IgD-negative memory B cell (primary cell): ENCODE data around the gene TRPM1. TPM values are rescaled to one million over a fixed set of nuclear protein-coding genes. Genes with fewer than 3 reads are reported as not detected.

Experiments used
- H3K27ac Mint-ChIP-seq, 3 donors: one replicate each; pipeline ENCODE4 v1.8.0; 2020 to 2022; ENCODE audit warnings: mild to moderate bottlenecking in 3 of 3, mixed read lengths in 3 of 3, moderate library complexity in 1 of 3
- H3K27me3 Mint-ChIP-seq: one replicate; pipeline ENCODE4 v1.8.0; 2021; ENCODE audit warnings: mixed read lengths
- H3K36me3 Mint-ChIP-seq: one replicate; pipeline ENCODE4 v1.8.0; 2020; ENCODE audit warnings: mild to moderate bottlenecking, mixed read lengths
- H3K4me1 Mint-ChIP-seq, 3 donors: one replicate each; pipeline ENCODE4 v1.8.0; 2020 to 2022; ENCODE audit warnings: mixed read lengths in 3 of 3, mild to moderate bottlenecking in 1 of 3
- H3K4me3 Mint-ChIP-seq, 4 donors: one replicate each; pipeline ENCODE4 v1.8.0; 2020 to 2022; ENCODE audit warnings: mild to moderate bottlenecking in 4 of 4, mixed read lengths in 4 of 4, moderate library complexity in 3 of 4
- H3K9me3 Mint-ChIP-seq, 3 donors: one replicate each; pipeline ENCODE4 v1.8.0; 2020 to 2021; ENCODE audit warnings: mixed read lengths in 3 of 3, mild to moderate bottlenecking in 1 of 3
- polyA plus RNA-seq: library from polyadenylated mRNA; unstranded; fragments of 300-500 nt; fragmentation: Illumina TruSeq; gene quantifications from one replicate; pipeline ENCODE4 v1.2.3, GENCODE V29; 2021

Gene TRPM1
- polyA plus RNA-seq, 1 donor from 2014 or later: not detected

DNA sequence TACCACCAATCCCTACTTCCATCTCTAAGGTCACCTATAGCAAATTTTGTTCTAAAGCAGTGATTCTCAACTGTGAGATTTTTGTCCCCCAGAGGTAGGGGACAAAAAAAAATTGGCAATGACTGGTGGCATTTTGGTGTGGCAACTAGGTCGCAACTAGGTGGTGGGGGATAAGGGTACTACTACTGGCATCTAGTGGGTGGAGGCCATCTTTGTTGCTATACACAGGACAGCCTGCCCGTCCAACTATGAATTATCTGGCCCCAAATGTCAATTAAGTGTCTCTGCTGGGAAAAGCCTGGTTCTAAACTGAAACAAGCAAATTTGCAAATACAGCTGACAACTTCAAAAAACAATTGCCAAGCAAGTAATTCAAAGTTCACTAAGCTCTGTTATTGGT is 111.5 kb downstream of the TRPM1 start:
- H3K4me3 Mint-ChIP-seq: peak overlapping the region; percentile 96 to 98 (median 96)
- H3K36me3 Mint-ChIP-seq: no peaks in the 10 kb centered on the region
- H3K27ac Mint-ChIP-seq: peak overlapping the region; percentile 59 to 97 (median 93)
- no peaks in the 10 kb centered on the region for H3K27me3 Mint-ChIP-seq
- H3K9me3 Mint-ChIP-seq: no peaks in the 10 kb centered on the region
- H3K4me1 Mint-ChIP-seq: peaks cover 25 to 37% (median 34%) of the 10 kb centered on the region in 3 donors

DNA sequence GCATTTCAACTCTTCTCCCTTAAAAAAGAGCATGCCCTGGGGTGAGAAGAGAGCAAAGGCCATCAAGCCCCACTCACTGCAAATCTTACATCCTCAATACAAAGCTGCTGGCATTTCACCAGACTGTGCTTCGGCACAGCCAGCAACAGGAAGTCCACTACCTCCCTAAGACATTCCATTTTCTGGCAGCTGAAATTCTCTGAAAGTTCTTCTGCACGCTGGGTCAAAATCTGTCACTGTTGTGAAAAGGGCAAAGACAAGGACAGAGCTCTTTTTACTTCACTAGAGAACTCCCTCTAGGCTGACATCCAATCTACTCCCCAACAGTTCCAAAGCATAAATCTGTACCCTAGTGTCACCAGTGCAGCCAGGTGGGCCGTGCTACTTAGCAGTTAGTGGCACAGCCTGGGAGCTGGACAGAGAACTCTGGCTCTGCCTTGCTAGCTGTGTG is 116.4 kb downstream of the TRPM1 start:
- Mint-ChIP-seq H3K36me3 (peaks cover 11% of the 10 kb centered on the region), H3K27ac (peak overlapping the region in 2 of 3 donors; percentile 6 to 28), H3K4me3 (peak overlapping the region; percentile 41 to 90 (median 74)), H3K27me3 (no peaks in the 10 kb centered on the region), H3K9me3 (no peaks in the 10 kb centered on the region), H3K4me1 (peaks cover 53 to 70% (median 58%) of the 10 kb centered on the region in 3 donors)

DNA sequence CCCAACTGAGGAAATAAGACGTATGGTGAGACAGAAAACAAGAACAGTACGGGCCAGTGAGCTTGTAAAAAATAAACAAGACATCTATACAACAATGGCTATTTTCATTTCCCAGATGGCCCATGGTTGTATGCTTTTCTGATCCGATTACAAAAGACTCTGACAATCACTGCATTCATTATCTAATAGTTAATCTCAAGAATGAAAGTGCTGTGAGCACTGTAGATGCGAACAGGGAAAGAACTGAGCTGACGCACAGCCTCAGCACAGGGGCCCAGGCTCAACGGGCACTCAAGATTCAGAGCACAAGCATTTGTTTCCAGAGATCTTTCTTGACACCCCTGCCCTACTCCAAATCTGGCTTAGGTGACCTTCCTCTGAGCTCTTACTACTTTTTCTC is 117.0 kb downstream of the TRPM1 start:
- H3K4me1 Mint-ChIP-seq: peaks cover 54 to 72% (median 59%) of the 10 kb centered on the region in 3 donors
- peak overlapping the region in 2 of 3 donors; percentile 6 to 28 for H3K27ac Mint-ChIP-seq
- H3K36me3 Mint-ChIP-seq: peaks cover 14% of the 10 kb centered on the region
- peak overlapping the region; percentile 41 to 90 (median 74) for H3K4me3 Mint-ChIP-seq
- no peaks in the 10 kb centered on the region for H3K9me3 Mint-ChIP-seq
- no peaks in the 10 kb centered on the region for H3K27me3 Mint-ChIP-seq

DNA sequence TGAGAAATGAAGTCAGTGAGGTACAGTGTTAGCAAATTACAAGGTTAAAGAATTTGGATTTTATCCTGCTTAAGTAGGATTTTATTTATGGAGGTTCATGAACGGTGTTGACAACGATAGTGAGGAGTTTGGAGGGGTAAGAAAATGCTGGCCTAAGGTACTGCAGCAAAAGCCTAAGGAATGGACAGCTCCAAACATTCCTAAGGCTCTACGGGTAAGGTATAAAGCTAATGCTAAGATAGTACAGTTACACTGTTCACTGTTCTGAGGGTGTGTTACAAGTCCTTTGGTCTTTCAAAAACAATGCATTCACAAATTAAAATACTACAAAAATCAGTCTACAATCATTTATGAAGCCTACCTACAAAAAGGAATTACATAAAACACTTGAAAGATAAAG is 117.4 kb downstream of the TRPM1 start:
- peaks cover 18% of the 10 kb centered on the region for H3K36me3 Mint-ChIP-seq
- H3K9me3 Mint-ChIP-seq: no peaks in the 10 kb centered on the region
- H3K27me3 Mint-ChIP-seq: no peaks in the 10 kb centered on the region
- H3K4me1 Mint-ChIP-seq: peaks cover 58 to 75% (median 63%) of the 10 kb centered on the region in 3 donors
- peak overlapping the region; percentile 41 to 90 (median 74) for H3K4me3 Mint-ChIP-seq
- H3K27ac Mint-ChIP-seq: peak overlapping the region; percentile 0 to 85 (median 28)

DNA sequence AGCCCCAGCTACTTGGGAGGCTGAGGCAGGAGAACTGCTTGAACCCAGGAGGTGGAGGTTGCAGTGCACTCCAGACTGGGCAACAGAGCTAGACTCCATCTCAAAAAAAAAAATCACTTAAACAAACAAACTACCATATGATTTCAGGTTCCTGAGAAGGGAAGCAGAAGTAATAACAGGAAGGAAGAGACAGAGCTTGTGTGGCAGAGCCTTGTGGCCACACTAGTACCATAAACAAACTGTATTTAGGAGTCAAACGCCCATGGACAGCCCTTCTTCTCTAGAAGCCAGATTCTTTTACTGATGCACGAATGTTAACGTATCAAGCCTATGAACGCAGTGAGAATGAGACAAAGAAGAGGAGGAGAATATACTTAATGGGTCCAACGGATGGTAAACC is 122.1 kb downstream of the TRPM1 start:
- H3K27me3 Mint-ChIP-seq: no peaks in the 10 kb centered on the region
- peaks cover 18% of the 10 kb centered on the region for H3K36me3 Mint-ChIP-seq
- peaks cover 48 to 67% (median 66%) of the 10 kb centered on the region in 3 donors for H3K4me1 Mint-ChIP-seq
- H3K4me3 Mint-ChIP-seq: peak overlapping the region; percentile 57 to 90 (median 72)
- no peaks in the 10 kb centered on the region for H3K9me3 Mint-ChIP-seq
- H3K27ac Mint-ChIP-seq: peak overlapping the region in 2 of 3 donors; percentile 52 to 63

DNA sequence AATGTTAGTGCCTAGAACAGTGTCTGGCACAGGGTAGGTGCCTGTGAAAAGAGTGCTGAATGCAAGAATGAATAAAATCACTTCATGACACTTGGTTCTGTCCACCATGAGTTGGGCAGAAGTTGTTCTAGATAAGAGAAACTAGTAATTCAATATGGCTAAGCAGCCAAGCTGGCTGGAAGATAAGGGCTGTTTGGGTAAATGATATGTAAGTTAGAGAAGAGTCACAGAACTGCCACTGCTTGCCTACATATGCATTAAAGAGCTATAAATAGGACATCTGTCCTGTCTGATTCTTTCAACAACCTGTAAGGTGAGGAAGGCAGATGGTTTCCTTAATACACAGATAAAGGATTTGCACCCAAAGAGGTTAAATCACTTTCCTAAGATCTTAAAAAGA is 123.2 kb downstream of the TRPM1 start:
- Mint-ChIP-seq H3K4me3 (no peak overlapping the region), H3K27ac (no peak overlapping the region), H3K27me3 (no peaks in the 10 kb centered on the region), H3K9me3 (no peaks in the 10 kb centered on the region), H3K36me3 (peaks cover 18% of the 10 kb centered on the region), H3K4me1 (peaks cover 41 to 57% (median 56%) of the 10 kb centered on the region in 3 donors)

DNA sequence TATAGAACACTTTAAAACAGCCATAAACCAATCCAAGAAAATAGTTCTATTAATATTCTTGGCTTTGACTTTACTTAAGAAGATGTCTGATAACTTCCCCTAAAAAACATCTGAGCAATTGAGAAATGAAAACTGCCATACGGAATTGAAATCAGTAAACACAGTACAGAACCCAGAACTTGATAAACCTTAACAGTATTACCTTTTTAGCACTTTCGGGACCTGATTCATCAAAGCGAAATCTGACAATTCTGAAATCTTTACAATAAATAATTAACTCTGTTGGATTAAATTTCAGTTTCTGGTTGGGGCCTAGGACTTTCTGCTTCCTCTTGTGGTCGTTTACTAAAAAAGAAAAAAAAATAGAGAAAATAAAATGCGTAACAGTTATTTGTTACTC is 127.4 kb downstream of the TRPM1 start:
- Mint-ChIP-seq H3K36me3 (peaks cover 10% of the 10 kb centered on the region), H3K9me3 (no peaks in the 10 kb centered on the region), H3K4me1 (peaks cover 24 to 45% (median 43%) of the 10 kb centered on the region in 3 donors), H3K4me3 (no peak overlapping the region), H3K27me3 (no peaks in the 10 kb centered on the region), H3K27ac (no peak overlapping the region)

DNA sequence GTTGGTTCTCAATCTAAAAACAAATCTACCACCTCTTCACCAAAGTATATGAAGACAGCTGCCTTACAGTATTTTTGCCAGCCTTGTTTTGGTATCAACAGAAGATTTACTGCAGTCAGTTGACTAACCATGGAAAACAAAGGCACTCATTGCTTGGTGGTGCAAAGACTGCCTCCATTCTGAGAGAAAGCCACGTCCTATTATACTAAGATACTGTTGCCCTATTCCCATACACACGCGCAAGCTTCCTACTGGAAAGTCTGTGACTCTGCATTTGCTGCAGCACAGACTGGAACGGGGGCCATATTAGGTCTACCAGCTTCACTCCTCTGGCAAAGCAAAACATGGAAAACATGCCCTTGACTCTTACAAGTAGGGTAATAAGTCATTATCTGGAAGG is 128.1 kb downstream of the TRPM1 start:
- Mint-ChIP-seq H3K27ac (peak overlapping the region in 1 of 3 donors; percentile 40), H3K9me3 (no peaks in the 10 kb centered on the region), H3K4me3 (no peak overlapping the region), H3K4me1 (peaks cover 23 to 42% (median 40%) of the 10 kb centered on the region in 3 donors), H3K36me3 (peaks cover 10% of the 10 kb centered on the region), H3K27me3 (no peaks in the 10 kb centered on the region)

DNA sequence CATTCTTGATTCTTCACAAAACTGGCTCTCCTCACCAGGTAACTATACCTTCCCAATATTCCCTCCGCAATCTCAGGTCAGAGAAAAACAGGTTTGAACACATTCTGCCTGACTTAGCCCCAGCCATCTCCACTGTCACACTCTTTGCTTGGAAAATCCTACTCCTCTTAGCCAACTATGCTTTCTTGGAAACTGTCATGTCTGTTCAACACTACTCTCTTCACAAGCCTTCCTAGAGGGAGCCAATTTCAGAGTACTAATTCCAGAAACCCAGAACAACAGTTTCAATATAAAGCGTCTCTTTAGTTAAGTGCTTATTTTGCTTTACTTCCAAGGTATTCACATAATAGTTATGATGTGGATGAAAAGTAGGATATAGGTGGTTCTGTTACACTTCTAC is 131.8 kb downstream of the TRPM1 start:
- H3K9me3 Mint-ChIP-seq: no peaks in the 10 kb centered on the region
- peaks cover 12 to 30% (median 29%) of the 10 kb centered on the region in 3 donors for H3K4me1 Mint-ChIP-seq
- no peak overlapping the region for H3K27ac Mint-ChIP-seq
- peaks cover 10% of the 10 kb centered on the region for H3K36me3 Mint-ChIP-seq
- H3K27me3 Mint-ChIP-seq: no peaks in the 10 kb centered on the region
- H3K4me3 Mint-ChIP-seq: peak overlapping the region in 1 of 4 donors; percentile 55

DNA sequence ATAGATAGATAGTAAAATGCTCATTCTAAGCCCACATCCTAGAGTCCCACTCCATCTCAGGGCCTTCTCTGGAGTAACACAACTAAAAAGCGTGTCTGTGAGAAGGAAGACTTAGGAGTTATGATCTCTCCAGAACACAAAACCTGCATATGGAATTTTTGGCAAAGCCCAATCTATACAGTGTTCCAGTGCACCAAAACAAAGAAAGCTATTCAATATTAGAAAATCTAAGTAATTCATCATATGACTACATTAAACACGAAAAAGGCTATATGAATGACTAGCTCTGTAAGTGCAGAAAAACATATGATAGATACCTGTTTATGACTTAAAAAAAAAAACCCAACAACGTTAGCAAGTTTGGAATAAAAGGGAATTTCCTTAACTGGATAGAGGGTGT is 137.8 kb downstream of the TRPM1 start:
- Mint-ChIP-seq H3K27me3 (no peaks in the 10 kb centered on the region), H3K27ac (no peak overlapping the region), H3K4me3 (no peak overlapping the region), H3K9me3 (no peaks in the 10 kb centered on the region), H3K36me3 (peaks cover 6% of the 10 kb centered on the region), H3K4me1 (peaks cover 8 to 22% (median 21%) of the 10 kb centered on the region in 3 donors)

DNA sequence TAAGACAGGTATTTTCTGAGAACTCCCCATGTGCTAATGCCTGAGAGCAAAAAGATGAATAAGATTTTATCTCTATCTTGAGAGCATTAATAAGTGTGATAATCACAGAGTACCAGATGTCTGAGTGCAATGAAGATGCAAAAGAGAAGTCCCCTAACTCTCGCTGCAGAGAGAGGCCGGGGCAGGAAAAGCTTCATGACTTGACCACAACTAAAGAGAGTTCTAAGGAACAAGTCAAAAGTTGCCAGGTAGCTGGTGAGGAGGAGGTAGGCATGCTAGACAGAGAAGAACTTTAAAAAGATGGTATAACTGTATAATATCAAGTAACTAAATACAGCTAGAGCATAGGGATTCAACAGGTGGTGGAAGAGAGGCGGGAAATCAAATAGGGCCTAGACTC is 138.9 kb downstream of the TRPM1 start:
- Mint-ChIP-seq H3K27ac (peak overlapping the region in 1 of 3 donors; percentile 64), H3K27me3 (no peaks in the 10 kb centered on the region), H3K36me3 (peaks cover 9% of the 10 kb centered on the region), H3K4me3 (no peak overlapping the region), H3K9me3 (no peaks in the 10 kb centered on the region), H3K4me1 (peaks cover 8 to 19% (median 19%) of the 10 kb centered on the region in 3 donors)

DNA sequence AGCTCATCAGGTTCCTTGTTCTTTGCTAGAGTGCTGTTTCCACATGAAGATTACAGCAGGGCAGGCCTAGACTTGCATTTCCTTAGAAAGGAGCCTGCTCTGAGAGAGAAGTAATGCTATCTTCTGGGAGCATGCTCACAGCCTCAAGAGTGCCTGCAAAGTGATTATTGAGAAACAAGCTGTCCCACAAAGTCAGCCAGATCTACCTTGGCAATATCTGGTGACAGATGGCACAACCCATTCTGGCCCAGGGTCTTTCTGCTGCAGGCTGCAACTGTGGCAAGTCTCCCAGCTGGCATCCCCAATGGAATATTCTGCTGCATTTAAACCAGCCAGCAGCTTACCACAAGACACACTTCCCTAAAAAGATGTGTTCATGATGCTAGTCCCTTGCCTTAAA is 139.4 kb downstream of the TRPM1 start:
- Mint-ChIP-seq H3K9me3 (no peaks in the 10 kb centered on the region), H3K27ac (no peak overlapping the region), H3K27me3 (no peaks in the 10 kb centered on the region), H3K4me3 (no peak overlapping the region), H3K36me3 (peaks cover 10% of the 10 kb centered on the region), H3K4me1 (peaks cover 8 to 19% (median 19%) of the 10 kb centered on the region in 3 donors)

DNA sequence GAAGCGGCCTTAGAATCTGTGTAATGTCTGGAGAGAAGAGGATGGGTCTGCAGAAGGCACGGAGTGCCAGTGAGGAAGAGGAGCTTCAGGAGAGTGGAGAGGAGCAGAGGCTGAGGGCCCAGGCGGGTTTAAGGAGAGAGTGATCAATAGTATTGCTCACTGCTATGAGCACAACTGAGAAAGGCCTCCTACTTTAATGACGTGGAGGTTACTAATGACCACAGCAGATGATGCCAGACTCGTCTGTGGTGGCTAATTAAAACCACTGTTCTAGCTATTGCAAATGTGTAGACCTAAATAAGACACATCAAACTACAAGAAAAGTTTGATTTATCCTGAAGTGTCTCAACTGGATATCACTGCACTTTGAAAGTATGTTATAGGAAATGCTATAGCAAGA is 143.3 kb downstream of the TRPM1 start:
- H3K27ac Mint-ChIP-seq: no peak overlapping the region
- H3K4me3 Mint-ChIP-seq: no peak overlapping the region
- H3K4me1 Mint-ChIP-seq: peaks cover 5 to 7% (median 5%) of the 10 kb centered on the region in 3 donors
- peaks cover 14% of the 10 kb centered on the region for H3K36me3 Mint-ChIP-seq
- H3K27me3 Mint-ChIP-seq: no peaks in the 10 kb centered on the region
- H3K9me3 Mint-ChIP-seq: no peaks in the 10 kb centered on the region

DNA sequence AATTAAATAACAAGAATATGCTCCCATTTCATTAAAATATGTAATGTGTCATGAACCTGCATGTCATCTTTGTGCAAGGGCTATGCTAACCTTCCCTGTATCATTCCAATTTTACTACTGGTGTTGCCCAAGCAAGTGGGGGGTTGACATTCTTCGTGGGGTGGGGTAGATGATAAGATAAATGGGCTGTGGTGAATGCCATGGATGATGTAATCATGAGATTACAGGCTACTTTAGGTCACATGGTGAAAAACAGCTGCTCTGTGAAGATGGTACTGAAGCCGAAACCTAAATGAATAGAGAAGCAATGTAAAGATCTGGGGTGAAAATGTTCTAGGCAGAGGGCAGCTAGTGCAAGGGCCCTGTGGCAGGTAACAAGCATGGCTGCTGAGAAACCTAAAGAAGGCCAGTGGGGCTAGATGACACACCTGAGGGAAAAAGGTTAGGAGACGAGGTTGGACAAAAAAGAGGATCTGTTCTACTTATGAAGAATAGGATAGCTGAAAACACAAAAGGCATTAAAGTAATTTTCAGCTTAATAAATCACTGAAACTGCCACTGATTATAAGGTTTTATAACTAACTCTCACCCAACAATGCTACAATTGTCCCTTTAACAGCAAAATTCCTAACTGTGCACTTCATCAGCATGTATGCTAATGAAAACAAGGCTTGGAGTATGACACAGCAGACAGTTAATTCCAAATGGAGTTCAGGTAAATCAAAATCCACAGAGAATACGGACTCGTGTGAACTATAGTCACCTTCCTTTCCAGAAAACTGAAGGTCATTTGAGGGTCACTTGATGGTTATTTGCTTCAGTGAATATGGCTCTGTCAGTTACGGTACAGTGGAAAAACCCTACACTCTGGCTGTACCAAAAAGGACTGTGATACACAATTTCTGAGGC is 145.1 kb downstream of the TRPM1 start:
- H3K4me3 Mint-ChIP-seq: no peak overlapping the region
- peaks cover 16% of the 10 kb centered on the region for H3K36me3 Mint-ChIP-seq
- H3K27ac Mint-ChIP-seq: peak overlapping the region in 1 of 3 donors; percentile 20
- no peaks in the 10 kb centered on the region for H3K9me3 Mint-ChIP-seq
- H3K4me1 Mint-ChIP-seq: peaks cover 0 to 4% (median under 1%) of the 10 kb centered on the region in 3 donors
- H3K27me3 Mint-ChIP-seq: no peaks in the 10 kb centered on the region

DNA sequence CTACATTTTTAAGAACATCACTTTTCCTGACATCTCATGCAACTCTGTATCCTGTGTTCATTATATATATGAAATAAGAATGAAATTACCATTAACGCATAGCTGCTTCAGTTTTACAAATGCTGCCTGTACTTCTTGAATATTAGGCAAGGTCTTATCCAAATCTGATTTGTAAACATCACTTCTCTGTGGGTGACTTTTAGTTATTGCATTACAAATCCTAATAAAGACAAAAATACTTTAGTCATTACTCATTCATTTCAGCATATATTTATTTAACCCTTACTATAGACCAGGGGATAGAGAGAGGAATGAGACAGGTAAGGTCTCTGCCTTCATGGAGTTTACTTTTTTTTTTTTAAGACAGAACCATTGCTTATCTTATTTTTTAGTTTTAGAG is 146.9 kb downstream of the TRPM1 start:
- no peaks in the 10 kb centered on the region for H3K27me3 Mint-ChIP-seq
- H3K9me3 Mint-ChIP-seq: no peaks in the 10 kb centered on the region
- H3K36me3 Mint-ChIP-seq: peaks cover 20% of the 10 kb centered on the region
- H3K27ac Mint-ChIP-seq: peak overlapping the region in 1 of 3 donors; percentile 74
- H3K4me1 Mint-ChIP-seq: peaks cover 0 to 2% (median 0%) of the 10 kb centered on the region in 3 donors
- no peak overlapping the region for H3K4me3 Mint-ChIP-seq
